Right cardiac atrium (tissue), 5 donors: ENCODE results near the gene TBC1D24. TPM values are rescaled to one million over a fixed set of nuclear protein-coding genes. Genes with fewer than 3 reads are reported as not detected.
A peak's percentile ranks its signal among the peaks of the same experiment; 100 is the strongest.
"Not testable (repeated sequence)": the region's sequence is repeated elsewhere in the genome, so short reads cannot be mapped to it uniquely, and the experiment has no call there.

ENCODE experiments used
- ATAC-seq, 2 donors: fragments of 200-7000 bp; cut with Tn5 transposase; one replicate each; pipeline versions ENCODE4 v1.8.0 to v1.9.1; 2020; ENCODE audit warnings: moderate library complexity in 2 of 2, mild to moderate bottlenecking in 1 of 2
- DNase-seq, 3 donors: peaks; one replicate each; pipeline ENCODE4 v3.0.0-alpha.2; 2020
- H3K27ac ChIP-seq: one replicate; pipeline ENCODE4 v1.5.1; 2013; ENCODE audit warnings: mild to moderate bottlenecking, low read length, control low read depth, moderate library complexity
- H3K27me3 ChIP-seq: one replicate; pipeline ENCODE4 v1.6.1; 2013; ENCODE audit not compliant: control insufficient read depth, insufficient read depth
- H3K4me1 ChIP-seq: one replicate; pipeline ENCODE4 v1.6.1; 2013; ENCODE audit warnings: low read length; ENCODE audit not compliant: control insufficient read depth, insufficient read depth
- H3K4me3 ChIP-seq: one replicate; pipeline ENCODE4 v1.5.1; 2013; ENCODE audit warnings: low read length, control low read depth
- H3K9me3 ChIP-seq: one replicate; pipeline ENCODE4 v1.6.1; 2013; ENCODE audit warnings: low read length; ENCODE audit not compliant: control insufficient read depth
- WGBS: extraction: QIAGEN DNeasy Blood & Tissue Kit; methylation state at CpG from one replicate; pipeline ENCODE4 v1.1.7; 2013; 5-methylcytosine and 5-hydroxymethylcytosine counted together
- intact Hi-C, 4 donors: fragments of 100-400 bp; cut with DNase I; formaldehyde crosslinking; loops; one replicate each; pipeline versions ENCODE4 v1.11.0 to v1.14.0; 2022 to 2023
- microRNA-seq, 2 donors: library from miRNA; unstranded; fragments of <30 nt; microRNA quantifications; one replicate each; pipeline ENCODE4 v1.2.0, GENCODE V29; 2020 to 2021
- polyA plus RNA-seq: library from polyadenylated mRNA; stranded (reverse); fragments of 200-250 nt; gene quantifications from one replicate; pipeline ENCODE4 v1.2.3, GENCODE V29; 2013
- total RNA-seq, 4 donors: library from RNA; stranded (reverse); fragmentation: NEBNext Ultra II Directional; extraction: Animal tissue kit (Norgen Biotek cat#: 25700); gene quantifications; one replicate each; pipeline ENCODE4 v1.2.1, GENCODE V29; 2021
- donor health status: healthy with polysubstance abuse.
- donor health status: DM: no; HTN: yes; CAD: no.
- donor health status: DM: no; HTN: no; CAD: no.
- donor health status: DM: no; HTN: yes; CAD: no; lungs with severe emphysema.
- donor health status: DM: yes; HTN: yes; CAD: no.

The TBC1D24 gene
- total and polyA plus RNA-seq, 5 donors, result 5.7 to 15.5 (median 12.8) TPM

DNA sequence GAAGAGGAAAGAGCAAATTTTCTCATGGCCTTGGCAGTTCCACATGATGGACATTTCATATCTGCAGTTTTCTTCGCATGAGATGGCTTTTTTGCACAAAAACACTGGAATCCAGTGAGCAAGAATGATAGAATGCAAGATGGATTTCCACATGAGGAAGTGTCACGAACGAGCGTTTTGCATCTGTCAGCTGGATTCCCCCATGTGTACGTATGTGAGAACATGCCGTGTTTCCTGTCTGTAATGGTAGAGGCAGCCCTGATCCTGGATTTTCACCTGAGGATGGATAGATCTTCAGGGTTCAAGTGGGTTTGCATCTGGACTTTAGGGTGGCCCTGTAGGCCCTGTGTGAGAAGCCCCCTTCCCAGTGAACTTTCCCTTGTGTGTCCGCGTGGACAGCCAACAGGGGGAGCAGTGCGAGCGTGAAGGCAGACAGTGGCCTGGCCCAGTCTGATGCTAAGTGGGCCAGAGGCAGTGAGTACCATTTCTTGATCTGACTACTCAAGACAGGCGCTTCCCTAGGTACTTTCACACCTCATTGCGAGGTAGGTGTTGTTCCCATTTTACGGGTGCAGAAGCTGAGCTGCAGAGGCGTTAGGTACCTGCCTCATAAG lies 65.0 kb downstream of the TBC1D24 start:
- WGBS, result 44% methylated on average over 14 of the region's 14 CpGs
- intact Hi-C loops, H3K4me3 ChIP-seq, H3K27me3 ChIP-seq, ATAC-seq, H3K9me3 ChIP-seq, H3K4me1 ChIP-seq, H3K27ac ChIP-seq: not testable (repeated sequence)
- DNase-seq, result peak; percentile 31 to 69 (median 64)

DNA sequence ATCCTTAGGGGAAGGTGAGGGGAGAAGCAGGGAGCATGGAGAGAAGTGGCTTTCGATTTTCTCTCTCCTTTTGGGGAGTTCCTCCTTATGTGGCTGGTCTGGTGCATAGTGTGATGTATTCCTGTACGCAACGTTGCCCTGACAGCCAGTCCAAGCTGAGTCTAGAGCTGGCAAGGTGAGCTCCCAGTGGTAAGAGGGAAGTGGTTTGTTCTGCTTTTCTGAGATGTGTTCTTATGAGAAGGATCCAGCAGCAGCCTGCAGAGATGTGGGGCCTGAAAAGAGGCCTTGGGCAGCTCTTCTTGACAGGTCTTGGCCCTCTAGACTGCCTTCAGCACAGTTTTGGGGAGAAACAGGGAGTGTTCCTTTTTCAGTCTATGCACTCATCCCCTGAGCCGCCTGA lies 66.0 kb downstream of the TBC1D24 start:
- H3K27ac ChIP-seq, H3K4me1 ChIP-seq, H3K9me3 ChIP-seq, H3K4me3 ChIP-seq, ATAC-seq, intact Hi-C loops, H3K27me3 ChIP-seq: not testable (repeated sequence)
- DNase-seq, result peak in 1 of 3 donors; percentile 6
- WGBS, result 57% methylated on average over 4 of the region's 4 CpGs

DNA sequence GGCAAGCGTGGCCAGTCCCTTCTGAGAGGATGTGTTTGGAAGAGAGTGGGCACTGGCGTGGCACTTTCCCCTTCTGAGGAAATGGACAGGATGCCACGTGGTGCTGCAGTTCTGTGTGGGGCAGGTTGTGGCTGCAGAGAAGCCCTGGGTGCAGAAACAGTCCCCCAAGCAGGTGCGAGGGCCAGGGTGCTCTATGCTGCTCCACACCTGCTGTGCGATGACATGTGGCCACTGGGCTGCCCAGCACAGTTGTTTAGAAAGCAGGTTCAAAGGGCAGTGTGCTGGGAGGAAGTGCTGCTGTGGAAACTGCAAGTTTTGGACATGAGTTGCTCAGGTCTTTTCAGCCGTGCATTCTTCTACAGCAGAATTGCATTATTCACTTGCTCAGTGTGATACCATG lies 66.5 kb downstream of the TBC1D24 start:
- ATAC-seq, H3K4me3 ChIP-seq, H3K9me3 ChIP-seq, H3K4me1 ChIP-seq, H3K27ac ChIP-seq, H3K27me3 ChIP-seq, intact Hi-C loops: not testable (repeated sequence)
- peak in 2 of 3 donors; percentile 32 to 43 for DNase-seq
- WGBS, result 57% methylated on average over 6 of the region's 6 CpGs

DNA sequence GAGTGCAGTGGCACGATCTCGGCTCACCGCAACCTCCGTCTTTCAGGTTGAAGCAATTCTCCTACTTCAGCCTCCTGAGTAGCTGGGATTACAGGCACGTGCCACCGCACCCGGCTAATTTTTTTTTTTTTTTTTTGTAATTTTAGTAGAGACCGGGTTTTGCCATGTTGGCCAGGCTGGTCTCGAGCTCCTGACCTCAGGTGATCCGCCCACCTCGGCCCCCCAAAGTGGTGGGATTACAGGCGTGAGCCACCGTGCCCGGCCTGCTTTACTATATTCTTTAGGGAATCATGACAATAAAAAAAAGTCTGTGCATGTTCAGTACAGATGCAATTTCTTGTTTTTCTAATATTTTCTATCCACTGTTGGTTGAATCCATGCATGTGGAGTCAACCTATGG lies 68.8 kb downstream of the TBC1D24 start:
- 89% methylated on average over 14 of the region's 14 CpGs for WGBS
- intact Hi-C loops, H3K9me3 ChIP-seq, H3K27me3 ChIP-seq, H3K27ac ChIP-seq, ATAC-seq, H3K4me3 ChIP-seq, H3K4me1 ChIP-seq: not testable (repeated sequence)
- peak in 2 of 3 donors; percentile 35 to 37 for DNase-seq

DNA sequence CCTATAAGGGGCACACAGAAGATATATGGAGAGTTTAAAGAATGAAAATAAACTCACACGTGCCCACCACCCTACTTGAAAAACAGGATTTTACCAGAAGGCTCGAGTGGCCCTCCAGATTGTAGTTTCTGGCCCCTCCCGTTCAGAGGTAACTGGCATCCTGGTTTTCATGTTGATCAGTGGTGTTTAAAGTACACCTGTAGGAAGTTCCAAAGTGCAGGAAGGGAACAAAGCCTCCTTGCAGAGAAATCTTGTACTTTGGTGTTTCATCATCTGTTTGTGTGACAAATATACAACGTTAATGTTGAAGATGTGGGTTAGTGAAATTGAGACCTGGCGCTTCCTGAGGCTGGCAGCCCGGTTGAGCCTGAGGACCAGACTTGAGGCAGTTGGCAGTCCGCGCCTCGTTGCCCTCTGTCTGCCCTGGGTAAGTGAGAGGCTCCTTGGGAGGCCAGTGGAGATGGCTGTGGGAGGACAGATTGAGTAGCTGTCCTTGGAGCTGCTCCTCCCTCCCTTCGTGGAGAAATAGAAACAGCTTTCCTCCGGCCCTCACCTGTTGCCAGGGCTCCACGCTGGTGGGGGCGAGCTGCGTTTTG lies 75.5 kb downstream of the TBC1D24 start:
- H3K27me3 ChIP-seq, H3K4me3 ChIP-seq, H3K9me3 ChIP-seq, DNase-seq, ATAC-seq, intact Hi-C loops, H3K4me1 ChIP-seq, H3K27ac ChIP-seq: not testable (repeated sequence)
- WGBS, result no CpG with 5 or more reads among the region's 14 CpGs

GRCh38 chr16:2551420-2551889 lies 76.5 kb downstream of the TBC1D24 start:
- intact Hi-C loops, H3K4me3 ChIP-seq, H3K27me3 ChIP-seq, H3K27ac ChIP-seq, ATAC-seq, H3K9me3 ChIP-seq, H3K4me1 ChIP-seq: not testable (repeated sequence)
- 68% methylated on average over 11 of the region's 17 CpGs for WGBS
- DNase-seq, result peak in 2 of 3 donors; percentile 9 to 21

DNA sequence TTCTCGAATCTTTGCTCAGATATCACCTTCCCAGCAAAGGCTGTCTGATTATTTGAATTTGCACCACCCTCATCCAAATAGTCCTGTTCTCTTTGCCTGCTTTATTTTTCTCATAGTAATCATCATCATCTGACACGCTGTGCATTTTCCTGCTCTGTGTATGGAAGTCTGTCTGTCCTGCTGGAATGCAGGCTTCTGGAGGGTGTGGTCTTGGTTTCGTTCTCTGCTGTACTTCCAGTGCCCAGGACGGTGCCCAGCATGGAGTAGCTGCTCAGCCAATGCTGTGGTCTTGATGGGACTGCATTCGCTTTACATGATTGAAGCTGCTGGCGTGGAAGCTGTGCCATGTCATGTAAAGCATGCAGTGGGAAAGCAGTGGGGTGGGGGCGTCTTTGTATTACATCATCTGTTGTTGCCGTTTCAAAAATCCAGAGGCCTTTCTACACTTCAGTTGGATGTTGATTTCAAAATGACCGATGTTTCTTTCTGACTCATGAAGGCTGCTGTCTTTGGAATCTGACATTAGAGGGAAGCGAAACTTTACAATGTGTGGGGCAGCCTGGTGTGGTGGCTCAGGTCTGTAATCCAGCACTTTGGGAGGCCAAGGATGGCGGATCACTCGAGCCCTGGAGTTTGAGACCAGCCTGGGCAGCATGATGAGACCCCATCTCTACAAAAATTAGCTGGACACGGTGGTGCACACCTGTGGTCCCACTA lies 79.9 kb downstream of the TBC1D24 start:
- not testable (repeated sequence) for DNase-seq, H3K27ac ChIP-seq
- ATAC-seq, result peak in 1 of 2 donors; percentile 19

More for the DNA sequence above, 79.9 kb downstream of the TBC1D24 start:
- H3K9me3 ChIP-seq, H3K27me3 ChIP-seq, H3K4me1 ChIP-seq, H3K4me3 ChIP-seq, intact Hi-C loops: not testable (repeated sequence)
- no CpG with 5 or more reads among the region's 13 CpGs for WGBS

Small RNA genes within 50 kb of the gene (microRNA-seq; reads per million reads assigned to microRNA genes)
- gene MIR3178 (0 reads per million in 2 donors), gene MIR6767 (0 reads per million in 2 donors), gene MIR6768 (0 reads per million in 2 donors)

Other genes starting within 250 kb of the TBC1D24 start
- under 1 TPM; 0.17 to 0.43 (median 0.33) TPM for gene DNASE1L2, start 238.7 kb upstream of the TBC1D24 start, total RNA-seq
- 0.48 TPM for gene DNASE1L2, start 238.7 kb upstream of the TBC1D24 start, polyA plus RNA-seq
- gene ECI1, start 223.5 kb upstream of the TBC1D24 start, total RNA-seq, result 100 to 1,000 TPM; 110 to 145 (median 121) TPM
- 166 TPM for gene ECI1, start 223.5 kb upstream of the TBC1D24 start, polyA plus RNA-seq
- gene RNPS1, start 207.0 kb upstream of the TBC1D24 start, total RNA-seq, result 100 to 1,000 TPM; 103 to 114 (median 110) TPM
- 105 TPM for gene RNPS1, start 207.0 kb upstream of the TBC1D24 start, polyA plus RNA-seq
- 10 to 100 TPM in 1 of 4 donors, 1 to 10 TPM in 3; 7.7 to 11.3 (median 8.5) TPM for gene ABCA3, start 134.4 kb upstream of the TBC1D24 start, total RNA-seq
- 6.9 TPM for gene ABCA3, start 134.4 kb upstream of the TBC1D24 start, polyA plus RNA-seq
- 1 to 10 TPM in 3 of 4 donors, under 1 TPM in 1; 0.78 to 1.9 (median 1.5) TPM for gene CCNF, start 45.7 kb upstream of the TBC1D24 start, total RNA-seq
- gene CCNF, start 45.7 kb upstream of the TBC1D24 start, polyA plus RNA-seq, result 0.70 TPM
- gene TEDC2, start 15.0 kb upstream of the TBC1D24 start, total RNA-seq, result 1 to 10 TPM in 2 of 4 donors, under 1 TPM in 2; 0.58 to 2.2 (median 1.2) TPM
- gene TEDC2, start 15.0 kb upstream of the TBC1D24 start, polyA plus RNA-seq, result 1.5 TPM
- 1 to 10 TPM in 2 of 4 donors, under 1 TPM in 2; 0.50 to 1.8 (median 0.90) TPM for gene NTN3, start 3.8 kb upstream of the TBC1D24 start, total RNA-seq
- 0.59 TPM for gene NTN3, start 3.8 kb upstream of the TBC1D24 start, polyA plus RNA-seq
- 100 to 1,000 TPM; 153 to 180 (median 179) TPM for gene ATP6V0C, start 38.8 kb downstream of the TBC1D24 start, total RNA-seq
- 206 TPM for gene ATP6V0C, start 38.8 kb downstream of the TBC1D24 start, polyA plus RNA-seq
- gene AMDHD2, start 45.2 kb downstream of the TBC1D24 start, total RNA-seq, result 10 to 100 TPM; 10.6 to 16.5 (median 14.4) TPM
- 12.1 TPM for gene AMDHD2, start 45.2 kb downstream of the TBC1D24 start, polyA plus RNA-seq
- gene CEMP1, start 56.3 kb downstream of the TBC1D24 start, total RNA-seq, result not detected
- gene CEMP1, start 56.3 kb downstream of the TBC1D24 start, polyA plus RNA-seq, result 0.27 TPM
- 10 to 100 TPM; 35.7 to 44.9 (median 37.8) TPM for gene PDPK1, start 62.9 kb downstream of the TBC1D24 start, total RNA-seq
- 18.0 TPM for gene PDPK1, start 62.9 kb downstream of the TBC1D24 start, polyA plus RNA-seq
- 10 to 100 TPM; 10.6 to 13.7 (median 12.0) TPM for gene KCTD5, start 207.4 kb downstream of the TBC1D24 start, total RNA-seq
- gene KCTD5, start 207.4 kb downstream of the TBC1D24 start, polyA plus RNA-seq, result 11.1 TPM
- gene PRSS27, start 245.1 kb downstream of the TBC1D24 start, total RNA-seq, result under 1 TPM; 0.32 to 0.64 (median 0.37) TPM
- gene PRSS27, start 245.1 kb downstream of the TBC1D24 start, polyA plus RNA-seq, result 0.25 TPM